Activated naive CD8-positive, alpha-beta T cell treated with anti-CD3 and anti-CD28 coated beads, Interleukin-2, amount 50 U/mL, for 16 hours (primary cell): ENCODE measurements around the gene ZNFX1.
"Not testable (repeated sequence)": the region's sequence is repeated elsewhere in the genome, so short reads cannot be mapped to it uniquely, and the experiment has no call there.

ENCODE experiments used
- DNase-seq: peaks from one replicate; pipeline ENCODE4 v3.0.0-alpha.2; 2020; ENCODE audit warnings: low read depth, low spot score

The ZNFX1 gene

DNA sequence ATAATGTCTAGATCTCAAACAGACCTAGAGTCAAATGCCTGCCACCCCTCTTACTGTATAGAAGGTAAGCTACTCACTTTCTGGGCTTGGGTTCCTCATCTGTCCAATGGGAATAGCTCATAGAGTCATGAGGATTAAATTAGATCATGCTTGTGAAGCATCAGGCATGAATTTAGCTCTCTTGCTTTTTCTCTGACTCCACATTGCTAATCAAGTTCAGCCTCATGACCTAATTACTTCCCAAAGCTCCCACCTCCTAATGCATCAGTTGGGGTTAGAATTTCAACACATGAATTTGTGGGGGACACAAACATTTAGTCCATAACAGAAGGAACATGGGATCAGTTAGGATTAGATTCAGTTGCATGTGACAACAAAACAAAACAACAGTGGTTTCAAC lies 63.3 kb downstream of the ZNFX1 start:
- DNase-seq = no peak

DNA sequence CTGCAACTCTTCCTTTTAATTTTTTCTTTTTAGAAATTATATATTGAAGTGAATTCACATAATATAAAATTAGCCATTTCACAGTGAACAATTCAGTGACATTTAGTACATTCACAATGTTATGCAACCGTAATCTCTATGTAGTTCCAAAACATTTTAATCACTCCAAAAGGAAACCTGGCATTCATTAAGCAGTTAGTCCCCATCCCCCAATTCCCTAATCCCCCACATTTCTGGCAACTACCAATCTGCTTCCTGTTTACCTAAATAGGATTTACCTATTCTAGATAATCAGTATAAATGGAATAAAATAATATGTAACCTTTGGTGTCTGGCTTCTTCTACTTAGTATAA lies 67.1 kb downstream of the ZNFX1 start:
- no peak for DNase-seq

DNA sequence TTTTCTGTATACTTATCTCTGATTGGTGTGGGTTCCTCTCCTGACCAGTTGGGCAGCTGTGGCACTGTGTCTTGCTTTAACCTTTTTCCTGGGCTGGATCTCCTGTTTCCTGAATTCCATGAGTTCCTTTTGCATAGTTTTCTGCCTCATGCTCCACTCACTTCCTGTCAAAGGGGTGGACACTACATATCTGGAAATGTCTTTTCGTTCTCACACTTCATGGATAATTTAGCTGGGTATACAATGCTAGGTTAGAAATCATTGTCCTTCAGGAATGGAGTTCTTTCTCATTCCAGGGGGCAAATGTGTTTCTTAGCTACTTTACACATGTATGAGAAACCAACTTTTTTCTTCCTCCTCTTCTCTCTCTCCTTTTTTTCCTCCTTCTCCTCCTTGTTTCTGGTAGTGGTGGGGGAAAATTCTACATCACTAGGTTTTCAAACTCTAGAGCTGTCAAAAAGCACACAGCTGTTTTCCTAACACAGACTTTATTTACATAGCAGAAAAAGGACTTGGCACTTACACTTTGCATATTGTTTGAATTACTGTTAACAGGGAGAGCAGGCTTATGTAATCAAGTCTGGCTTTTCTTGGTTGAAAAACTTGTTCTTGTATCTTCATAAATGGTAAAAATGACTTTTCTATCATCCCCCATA lies 67.6 kb downstream of the ZNFX1 start:
- DNase-seq = no peak

DNA sequence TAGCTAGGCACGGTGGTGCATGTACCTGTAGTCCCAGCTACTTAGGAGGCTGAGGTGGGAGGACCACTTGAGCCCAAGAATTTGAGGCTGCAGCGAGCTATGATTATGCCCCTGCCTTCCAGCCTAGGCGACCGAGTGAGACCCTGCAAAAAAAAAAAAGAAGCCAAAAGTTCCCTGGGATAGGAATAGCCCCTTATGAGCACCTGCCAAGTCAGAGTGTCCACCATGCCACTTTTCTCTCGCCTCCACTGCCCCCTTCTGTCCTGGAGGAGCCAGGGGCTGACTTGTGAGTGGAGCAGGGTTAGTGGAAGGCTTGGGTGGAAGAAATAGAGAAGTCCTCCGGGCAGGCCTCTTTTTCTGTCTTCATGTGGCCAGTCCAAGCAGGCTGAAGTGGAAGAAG lies 70.8 kb downstream of the ZNFX1 start:
- no peak for DNase-seq

DNA sequence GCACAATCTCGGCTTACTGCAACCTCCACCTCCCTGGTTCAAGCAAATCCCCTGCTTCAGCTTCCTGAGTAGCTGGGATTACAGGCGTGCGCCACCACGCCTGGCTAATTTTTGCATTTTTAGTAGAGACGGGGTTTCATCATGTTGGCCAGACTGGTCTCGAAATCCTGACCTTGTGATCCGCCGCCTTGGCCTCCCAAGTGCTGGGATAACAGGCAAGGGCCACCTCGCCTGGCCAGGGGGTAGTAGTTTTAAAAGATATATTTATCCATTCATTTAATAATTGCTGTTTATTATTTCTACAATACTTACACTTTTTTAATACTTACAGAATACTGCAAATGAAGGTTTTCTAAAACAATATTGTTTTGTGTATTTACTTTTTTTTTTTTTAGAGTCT lies 74.1 kb downstream of the ZNFX1 start:
- DNase-seq = no peak

DNA sequence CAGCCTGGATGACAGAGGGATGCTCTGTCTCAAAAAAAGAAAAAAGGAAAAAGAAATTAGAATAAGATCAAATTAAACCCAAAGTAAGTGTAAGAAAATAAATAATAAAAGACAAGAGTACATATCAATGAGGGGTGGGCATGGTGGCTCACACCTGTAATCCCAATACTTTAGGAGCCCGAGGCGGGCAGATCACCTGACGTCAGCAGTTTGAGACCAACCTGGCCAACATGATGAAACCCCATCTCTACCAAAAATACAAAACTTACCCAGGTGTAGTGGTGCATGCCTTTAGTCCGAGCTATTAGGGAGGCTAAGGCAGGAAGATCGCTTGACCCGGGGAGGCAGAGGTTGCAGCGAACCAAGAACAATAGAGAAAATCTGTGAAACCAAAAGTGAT lies 74.8 kb downstream of the ZNFX1 start:
- DNase-seq = no peak

DNA sequence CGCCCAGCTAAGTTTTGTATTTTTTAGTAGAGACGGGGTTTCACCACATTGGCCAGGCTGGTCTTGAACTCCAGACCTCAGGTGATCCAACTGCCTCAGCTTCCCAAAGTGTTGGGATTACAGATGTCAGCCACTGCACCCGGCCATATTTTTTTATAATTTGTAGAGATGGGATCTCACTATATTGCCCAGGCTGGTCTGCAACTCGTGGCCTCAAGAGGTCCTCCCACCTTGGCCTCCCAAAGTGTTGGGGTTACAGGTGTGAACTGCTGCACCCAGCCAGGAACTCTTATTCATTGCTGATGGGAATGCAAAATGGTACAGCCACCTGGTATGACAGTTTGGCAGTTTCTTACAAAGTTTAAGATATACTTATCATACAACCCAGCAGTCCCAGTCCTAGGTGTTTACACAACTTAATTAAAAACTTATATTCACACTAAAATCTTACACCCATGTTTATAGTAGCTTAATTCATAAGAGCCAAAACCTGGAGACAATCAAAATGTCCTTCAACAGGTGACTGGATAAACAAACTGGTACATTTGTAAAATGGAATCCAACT lies 78.0 kb downstream of the ZNFX1 start:
- no peak for DNase-seq

DNA sequence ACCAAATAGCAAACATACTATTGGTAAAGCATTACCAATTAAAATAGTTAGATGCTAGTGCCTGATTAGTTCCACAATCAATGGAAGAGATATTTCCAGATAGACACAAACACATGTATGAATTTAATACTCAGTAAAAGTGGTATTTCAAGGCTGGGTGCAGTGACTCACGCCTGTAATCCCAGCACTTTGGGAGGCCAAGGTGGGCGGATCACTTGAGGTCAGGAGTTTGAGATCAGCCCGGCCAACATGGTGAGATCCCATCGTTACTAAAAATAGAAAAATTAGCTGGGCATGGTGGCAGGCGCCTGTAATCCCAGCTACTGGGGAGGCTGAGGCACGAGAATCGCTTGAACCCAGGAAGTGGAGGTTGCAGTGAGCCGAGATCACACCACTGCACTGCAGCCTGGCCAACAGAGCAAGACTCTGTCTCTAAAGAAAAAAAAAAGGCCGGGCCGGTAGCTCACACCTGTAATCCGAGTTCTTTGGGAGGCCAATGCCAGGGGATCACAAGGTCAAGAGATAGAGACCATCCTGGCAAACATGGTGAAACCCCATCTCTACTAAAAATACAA lies 84.8 kb downstream of the ZNFX1 start:
- DNase-seq = not testable (repeated sequence)
